ENCODE data around the gene SLCO1A2.

SLCO1A2 gene

GRCh38 chr12:21264232-21264631 is 70.5 kb downstream of the SLCO1A2 start:
- no peak for TF ChIP-seq CTCF (IDR thresholded peaks at IDR 0.05; ENCODE audit: low read length, missing control alignments)
- no peak for DNase-seq (ENCODE audit: low read depth)
- no peak overlapping the region for H3K4me3 ChIP-seq (replicated peaks; ENCODE audit: low read depth, low read length)

- H3K4me3 ChIP-seq (replicated peaks; ENCODE audit: low read depth, low read length) = no peak overlapping the region
- DNase-seq (ENCODE audit: low read depth) = no peak
- no peak for TF ChIP-seq CTCF (IDR thresholded peaks at IDR 0.05; ENCODE audit: low read length, missing control alignments)
These were observed 77.5 kb downstream of the SLCO1A2 start for GRCh38 chr12:21257172-21257571.

GRCh38 chr12:21252070-21252469 is 82.6 kb downstream of the SLCO1A2 start:
- no peak for TF ChIP-seq CTCF (IDR thresholded peaks at IDR 0.05; ENCODE audit: low read length, missing control alignments)
- H3K4me3 ChIP-seq (replicated peaks; ENCODE audit: low read depth, low read length) = no peak overlapping the region
- no peak for DNase-seq (ENCODE audit: low read depth)

- DNase-seq (ENCODE audit: low read depth) = peak; percentile 15
- TF ChIP-seq CTCF (IDR thresholded peaks at IDR 0.05; ENCODE audit: low read length, missing control alignments) = no peak
- no peak overlapping the region for H3K4me3 ChIP-seq (replicated peaks; ENCODE audit: low read depth, low read length)
These were observed 86.0 kb downstream of the SLCO1A2 start for GRCh38 chr12:21248679-21249078.

- no peak for TF ChIP-seq CTCF (IDR thresholded peaks at IDR 0.05; ENCODE audit: low read length, missing control alignments)
- no peak overlapping the region for H3K4me3 ChIP-seq (replicated peaks; ENCODE audit: low read depth, low read length)
- DNase-seq (ENCODE audit: low read depth) = peak; percentile 0
These were observed 94.9 kb downstream of the SLCO1A2 start for GRCh38 chr12:21239866-21240265.

GRCh38 chr12:21234395-21234794 is 100.3 kb downstream of the SLCO1A2 start:
- TF ChIP-seq CTCF (IDR thresholded peaks at IDR 0.05; ENCODE audit: low read length, missing control alignments) = no peak
- no peak overlapping the region for H3K4me3 ChIP-seq (replicated peaks; ENCODE audit: low read depth, low read length)
- no peak for DNase-seq (ENCODE audit: low read depth)

GRCh38 chr12:21223930-21224329 is 110.8 kb downstream of the SLCO1A2 start:
- no peak for TF ChIP-seq CTCF (IDR thresholded peaks at IDR 0.05; ENCODE audit: low read length, missing control alignments)
- DNase-seq (ENCODE audit: low read depth) = no peak
- H3K4me3 ChIP-seq (replicated peaks; ENCODE audit: low read depth, low read length) = no peak overlapping the region

Measured in fibroblast of pulmonary artery (primary cell).